Body of pancreas (tissue), 4 donors: ENCODE data around the gene RNF11. TPM values are rescaled to one million over a fixed set of nuclear protein-coding genes. Genes with fewer than 3 reads are reported as not detected.

Source experiments
- ATAC-seq: fragments of 150-250 bp; one replicate; pipeline ENCODE4 v1.9.1; 2016
- DNase-seq, 4 donors: peaks; one replicate each; pipeline ENCODE4 v3.0.0-alpha.2; 2019
- H3K27ac ChIP-seq, 4 donors: fragments of 200-600 bp; sonication (generic); 1 replicate in 3 of 4; 2 replicates in 1 of 4; pipeline versions ENCODE4 v1.5.1 to v1.6.1; 2016 to 2019; ENCODE audit warnings: mild to moderate bottlenecking in 1 of 4, mixed read lengths in 1 of 4, moderate library complexity in 1 of 4
- H3K27me3 ChIP-seq, 2 donors: fragments of 200-600 bp; sonication (generic); one replicate each; pipeline ENCODE4 v1.6.0; 2016; ENCODE audit warnings: mild to moderate bottlenecking in 1 of 2
- H3K36me3 ChIP-seq, 2 donors: fragments of 200-600 bp; sonication (generic); replicated peaks in 1 of 2; 2 replicates each; pipeline ENCODE4 v1.5.1; 2016; ENCODE audit warnings: low read depth in 2 of 2; ENCODE audit not compliant: insufficient read depth in 1 of 2
- H3K4me1 ChIP-seq: fragments of 200-600 bp; sonication (generic); one replicate; pipeline ENCODE4 v1.6.0; 2016
- H3K4me3 ChIP-seq, 2 donors: fragments of 200-600 bp; sonication (generic); 1 replicate in 1 of 2; 2 replicates in 1 of 2; pipeline ENCODE4 v1.5.1; 2016 to 2019
- H3K9me3 ChIP-seq, 3 donors: fragments of 200-600 bp; sonication (generic); 1 replicate in 2 of 3; 2 replicates in 1 of 3; pipeline ENCODE4 v1.5.1; 2016
- CTCF ChIP-seq, 7 experiments: fragments of 450-650 bp in 4 of 7; fragments of 200-600 bp in 3 of 7; sonication (generic) in 3 of 7; IDR thresholded peaks; one replicate each; pipeline ENCODE4 v1.5.1; 2016 to 2019; ENCODE audit warnings: antibody characterized with exemption in 7 of 7
- POLR2A ChIP-seq, 3 donors: fragments of 450-650 bp; IDR thresholded peaks; one replicate each; pipeline ENCODE4 v1.6.1; 2016; ENCODE audit warnings: antibody characterized with exemption in 3 of 3, mild to moderate bottlenecking in 2 of 3
- WGBS, 2 donors: methylation state at CpG; one replicate each; pipeline ENCODE4 v1.1.5; 2017; 5-methylcytosine and 5-hydroxymethylcytosine counted together
- intact Hi-C: fragments of 100-400 bp; cut with DNase I; formaldehyde crosslinking; loops from one replicate; pipeline ENCODE4 v1.15.1; 2023
- total RNA-seq, 2 donors: library from RNA; depleted of rRNA; stranded (reverse); fragments of >200 nt; gene quantifications; one replicate each; pipeline ENCODE4 v1.1.0, GENCODE V29; 2016

The RNF11 gene
- total RNA-seq, 2 donors from 2014 or later, result 33.2 to 34.9 TPM

DNA sequence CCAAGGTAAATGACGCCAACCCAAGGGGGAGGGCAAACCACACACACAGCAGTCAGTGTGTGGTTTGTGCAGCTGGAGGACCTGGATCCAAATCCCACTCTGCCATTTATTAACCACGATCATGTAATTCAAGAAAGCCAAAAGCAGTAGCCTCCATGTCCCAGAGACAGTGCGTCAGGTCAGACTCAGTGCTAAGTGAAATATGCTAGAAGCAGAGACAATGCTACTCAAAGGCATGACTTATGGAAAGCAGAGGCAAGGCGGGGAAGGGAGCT is 80.7 kb downstream of the RNF11 start:
- Histone ChIP-seq H3K36me3 (no peaks in the 10 kb centered on the region), H3K27ac (peak overlapping the region; percentile 1 to 25 (median 24)), H3K4me3 (no peak overlapping the region), H3K27me3 (no peaks in the 10 kb centered on the region), H3K4me1 (peaks cover 29% of the 10 kb centered on the region), H3K9me3 (no peaks in the 10 kb centered on the region)
- no peak for ATAC-seq
- peak in 2 of 4 donors; percentile 44 to 49 for DNase-seq
- WGBS, 2 donors, result 50 to 53% methylated on average over 4 of the region's 4 CpGs
- intact Hi-C loops, result no loop called here
- TF ChIP-seq POLR2A (IDR thresholded peaks at IDR 0.05), result no peak
- TF ChIP-seq CTCF (IDR thresholded peaks at IDR 0.05), result no peak

DNA sequence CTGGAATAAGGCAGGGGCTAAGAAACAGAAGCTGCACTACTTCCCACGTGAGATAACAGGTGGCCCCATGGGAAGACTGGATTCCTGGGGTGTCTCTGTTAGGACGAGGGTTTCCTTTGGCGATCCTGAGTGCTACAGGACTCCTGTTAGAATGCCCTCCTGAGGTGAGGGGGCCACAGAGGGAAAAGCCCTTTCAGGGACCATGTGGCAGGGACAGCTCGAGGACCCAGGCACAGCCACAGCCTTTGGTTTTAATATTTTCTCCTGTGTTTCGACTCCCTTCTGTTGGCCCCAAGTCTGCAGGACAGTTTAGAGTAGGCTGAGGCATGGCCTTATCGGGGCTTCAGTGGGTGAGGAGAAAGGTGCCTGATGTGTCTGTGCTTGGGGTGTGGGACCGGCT is 81.7 kb downstream of the RNF11 start:
- Histone ChIP-seq H3K36me3 (no peaks in the 10 kb centered on the region), H3K9me3 (no peaks in the 10 kb centered on the region), H3K27me3 (no peaks in the 10 kb centered on the region), H3K4me1 (peaks cover 29% of the 10 kb centered on the region), H3K4me3 (no peak overlapping the region), H3K27ac (no peak overlapping the region)
- TF ChIP-seq POLR2A (IDR thresholded peaks at IDR 0.05), result no peak
- TF ChIP-seq CTCF (IDR thresholded peaks at IDR 0.05), result no peak
- 90 to 91% methylated on average over 7 of the region's 7 CpGs for WGBS, 2 donors
- DNase-seq (no peak), ATAC-seq (no peak)
- intact Hi-C loops, result no loop called here

DNA sequence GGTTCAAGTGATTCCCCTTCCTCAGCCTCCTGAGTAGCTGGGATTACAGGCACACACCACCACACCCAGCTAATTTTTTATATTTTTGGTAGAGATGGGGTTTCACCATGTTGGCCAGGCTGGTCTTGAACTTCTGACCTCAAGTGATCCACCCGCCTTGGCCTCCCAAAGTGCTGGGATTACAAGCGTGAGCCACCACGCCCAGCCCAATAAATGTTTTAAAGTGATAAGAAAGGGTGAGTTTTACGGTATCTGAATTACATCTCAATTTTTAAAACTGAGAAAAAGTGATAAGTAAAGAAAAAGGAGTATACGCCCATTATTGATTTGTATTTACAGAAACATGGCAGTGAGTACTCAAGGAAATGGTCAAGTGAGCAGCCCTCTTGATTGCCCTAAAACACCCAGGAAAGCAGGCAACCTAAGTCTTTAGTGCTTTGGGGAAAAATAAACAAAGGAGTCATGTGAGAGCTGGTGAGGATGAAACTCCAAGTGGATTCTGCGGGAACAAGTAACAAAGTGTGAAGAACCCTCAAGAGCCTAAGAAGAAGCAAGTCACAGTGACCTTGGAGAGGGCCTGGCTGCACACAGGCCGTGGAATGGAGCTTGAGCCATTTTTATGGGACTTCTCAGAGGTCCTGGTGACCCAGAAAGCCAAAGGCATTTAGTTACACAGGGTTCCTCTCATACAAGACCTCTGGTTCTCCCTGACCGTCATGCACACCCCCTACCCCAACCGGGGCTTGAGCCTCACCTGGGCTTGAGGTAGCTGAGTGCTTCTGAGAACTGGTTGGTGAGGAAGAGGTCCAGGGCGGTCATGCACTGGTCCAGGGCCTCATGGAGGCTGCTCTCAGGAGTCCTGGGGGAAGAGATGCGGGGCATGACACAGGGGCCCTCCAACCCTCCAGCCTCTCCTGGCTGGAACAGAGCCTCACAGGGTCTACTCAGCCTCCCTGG is 85.2 kb downstream of the RNF11 start:
- peaks cover 12% of the 10 kb centered on the region for H3K4me1 ChIP-seq
- no peaks in the 10 kb centered on the region for H3K36me3 ChIP-seq
- H3K27ac ChIP-seq, result no peak overlapping the region
- intact Hi-C loops, result no loop called here
- no peaks in the 10 kb centered on the region for H3K9me3 ChIP-seq
- ATAC-seq, result no peak
- TF ChIP-seq POLR2A (IDR thresholded peaks at IDR 0.05), result no peak
- no peak for TF ChIP-seq CTCF (IDR thresholded peaks at IDR 0.05)
- no peaks in the 10 kb centered on the region for H3K27me3 ChIP-seq
- WGBS, 2 donors, result 92% methylated on average over 10 to 11 of the region's 11 CpGs
- H3K4me3 ChIP-seq, result no peak overlapping the region
- no peak for DNase-seq

GRCh38 chr1:51321924-51322280 is 85.8 kb downstream of the RNF11 start:
- Histone ChIP-seq H3K36me3 (no peaks in the 10 kb centered on the region), H3K4me3 (no peak overlapping the region), H3K27me3 (no peaks in the 10 kb centered on the region), H3K9me3 (no peaks in the 10 kb centered on the region), H3K4me1 (peaks cover 5% of the 10 kb centered on the region), H3K27ac (no peak overlapping the region)
- intact Hi-C loops, result no loop called here
- no peak for TF ChIP-seq CTCF (IDR thresholded peaks at IDR 0.05)
- no peak for TF ChIP-seq POLR2A (IDR thresholded peaks at IDR 0.05)
- 80% methylated on average over 2 of the region's 2 CpGs; no CpG with 5 or more reads in 1 of the 2 donors for WGBS, 2 donors
- DNase-seq (no peak), ATAC-seq (no peak)
